Astrocyte (in vitro differentiated cells and primary cell): ENCODE results near the gene NPHS1. TPM values are rescaled to one million over a fixed set of nuclear protein-coding genes. Genes with fewer than 3 reads are reported as not detected.
"Not testable (repeated sequence)": the region's sequence is repeated elsewhere in the genome, so short reads cannot be mapped to it uniquely, and the experiment has no call there.

ENCODE experiments used
- DNase-seq: peaks from one replicate; pipeline ENCODE4 v3.0.0-alpha.2; 2010; ENCODE audit warnings: low read depth
- FAIRE-seq: peaks from 2 replicates; lab custom pipeline; 2011; peaks lifted over from hg19 to GRCh38; lab: Jason Lieb, UNC
- H2AFZ ChIP-seq: 2 replicates; pipeline ENCODE4 v1.6.0; 2012; ENCODE audit warnings: low read depth, low read length, inconsistent platforms
- H3K27ac ChIP-seq: 2 replicates; pipeline ENCODE4 v1.5.1; 2011; ENCODE audit warnings: low read depth, low read length, inconsistent platforms
- H3K27me3 ChIP-seq: 2 replicates; pipeline ENCODE4 v1.6.0; 2011; ENCODE audit warnings: low read length, inconsistent platforms; ENCODE audit not compliant: insufficient read depth
- H3K36me3 ChIP-seq: 2 replicates; pipeline ENCODE4 v1.5.1; 2011; ENCODE audit warnings: low read length, inconsistent platforms; ENCODE audit not compliant: insufficient read depth
- H3K4me1 ChIP-seq: 2 replicates; pipeline ENCODE4 v1.5.1; 2011; ENCODE audit warnings: low read length, inconsistent platforms; ENCODE audit not compliant: insufficient read depth
- H3K4me2 ChIP-seq: 2 replicates; pipeline ENCODE4 v1.6.0; 2012; ENCODE audit warnings: low read length, inconsistent platforms
- H3K4me3 ChIP-seq: 2 replicates; pipeline ENCODE4 v1.5.1; 2011; ENCODE audit warnings: low read depth, mild to moderate bottlenecking, low read length, inconsistent platforms; ENCODE audit not compliant: insufficient read depth
- H3K79me2 ChIP-seq: 2 replicates; pipeline ENCODE4 v1.6.0; 2012; ENCODE audit warnings: mild to moderate bottlenecking, low read length, inconsistent platforms; ENCODE audit not compliant: insufficient read depth
- H3K9ac ChIP-seq: 2 replicates; pipeline ENCODE4 v1.6.0; 2012; ENCODE audit warnings: mild to moderate bottlenecking, low read length, inconsistent platforms
- H3K9me3 ChIP-seq: 2 replicates; pipeline ENCODE4 v1.5.1; 2012; ENCODE audit warnings: low read depth, mild to moderate bottlenecking, low read length, inconsistent platforms; ENCODE audit not compliant: insufficient read depth
- H4K20me1 ChIP-seq: 2 replicates; pipeline ENCODE4 v1.6.0; 2012; ENCODE audit warnings: low read length, inconsistent platforms; ENCODE audit not compliant: insufficient read depth
- H3K27ac Mint-ChIP-seq: one replicate; pipeline ENCODE4 v1.8.0; 2021; ENCODE audit warnings: mild to moderate bottlenecking, mixed read lengths; ENCODE audit not compliant: unreplicated experiment
- H3K27me3 Mint-ChIP-seq: one replicate; pipeline ENCODE4 v1.8.0; 2021; ENCODE audit warnings: low read depth, mixed read lengths; ENCODE audit not compliant: unreplicated experiment
- H3K36me3 Mint-ChIP-seq: one replicate; pipeline ENCODE4 v1.8.0; 2021; ENCODE audit warnings: low read depth, mixed read lengths; ENCODE audit not compliant: unreplicated experiment
- H3K4me1 Mint-ChIP-seq: one replicate; pipeline ENCODE4 v1.8.0; 2021; ENCODE audit warnings: low read depth, mixed read lengths; ENCODE audit not compliant: unreplicated experiment
- H3K4me3 Mint-ChIP-seq: one replicate; pipeline ENCODE4 v1.8.0; 2021; ENCODE audit warnings: mild to moderate bottlenecking, moderate library complexity, mixed read lengths; ENCODE audit not compliant: unreplicated experiment
- H3K9me3 Mint-ChIP-seq: one replicate; pipeline ENCODE4 v1.8.0; 2021; ENCODE audit warnings: mild to moderate bottlenecking, mixed read lengths; ENCODE audit not compliant: unreplicated experiment
- CTCF ChIP-seq: IDR thresholded peaks from 2 replicates; pipeline ENCODE4 v1.5.1; 2011; ENCODE audit warnings: low read depth, mild to moderate bottlenecking, inconsistent platforms, low read length, moderate library complexity; ENCODE audit not compliant: insufficient read depth
- EZH2 ChIP-seq: IDR thresholded peaks from 2 replicates; pipeline ENCODE4 v1.6.1; 2012; ENCODE audit warnings: mild to moderate bottlenecking, low read length, inconsistent platforms; ENCODE audit not compliant: insufficient read depth
- total RNA-seq: library from RNA; stranded (reverse); gene quantifications from 2 replicates; pipeline ENCODE4 v1.2.1, GENCODE V29; 2021

The NPHS1 gene
- total RNA-seq, 1 donor from 2014 or later, result not detected

- no peaks in the 10 kb centered on the region for H3K36me3 ChIP-seq
- no peak overlapping the region for H3K4me3 ChIP-seq
- no peaks in the 10 kb centered on the region for H3K79me2 ChIP-seq
- peaks cover 64% of the 10 kb centered on the region for H3K27me3 Mint-ChIP-seq
- H3K27me3 ChIP-seq, result peaks cover 28% of the 10 kb centered on the region
- H3K4me2 ChIP-seq, result no peak overlapping the region
- H4K20me1 ChIP-seq, result no peaks in the 10 kb centered on the region
- H3K4me3 Mint-ChIP-seq, result no peak overlapping the region
- H3K27ac Mint-ChIP-seq, result no peak overlapping the region
- H3K4me1 Mint-ChIP-seq, result peaks cover 12% of the 10 kb centered on the region
- TF ChIP-seq CTCF (no peak), EZH2 (no peak)
- DNase-seq (no peak), FAIRE-seq (no peak)
- H3K9ac ChIP-seq, result no peak overlapping the region
- peaks cover 8% of the 10 kb centered on the region for H3K9me3 ChIP-seq
- H3K36me3 Mint-ChIP-seq, result no peaks in the 10 kb centered on the region
- H3K4me1 ChIP-seq, result no peaks in the 10 kb centered on the region
- H2AFZ ChIP-seq, result no peak overlapping the region
- H3K9me3 Mint-ChIP-seq, result peaks cover 28% of the 10 kb centered on the region
- H3K27ac ChIP-seq, result no peak overlapping the region
Observed at GRCh38 chr19:35841961-35842595, 10.2 kb downstream of the NPHS1 start.

GRCh38 chr19:35836096-35836495 is 16.2 kb downstream of the NPHS1 start:
- H3K36me3 Mint-ChIP-seq, H3K4me1 ChIP-seq, H2AFZ ChIP-seq, DNase-seq, H3K79me2 ChIP-seq, H3K4me1 Mint-ChIP-seq, H3K4me3 Mint-ChIP-seq, H3K9ac ChIP-seq, H3K4me3 ChIP-seq, FAIRE-seq, H3K27ac ChIP-seq, H3K4me2 ChIP-seq, H3K9me3 Mint-ChIP-seq, H3K27me3 ChIP-seq, H3K36me3 ChIP-seq, H4K20me1 ChIP-seq, H3K27ac Mint-ChIP-seq, H3K9me3 ChIP-seq: not testable (repeated sequence)
- peaks cover 43% of the 10 kb centered on the region for H3K27me3 Mint-ChIP-seq

- H3K36me3 ChIP-seq, result no peaks in the 10 kb centered on the region
- peaks cover 6% of the 10 kb centered on the region for H3K9me3 Mint-ChIP-seq
- H3K4me1 Mint-ChIP-seq, result no peaks in the 10 kb centered on the region
- no peak overlapping the region for H3K9ac ChIP-seq
- DNase-seq (no peak), FAIRE-seq (no peak)
- H3K4me3 ChIP-seq, result no peak overlapping the region
- H3K79me2 ChIP-seq, result no peaks in the 10 kb centered on the region
- H3K27ac ChIP-seq, result no peak overlapping the region
- H3K4me1 ChIP-seq, result no peaks in the 10 kb centered on the region
- no peaks in the 10 kb centered on the region for H3K36me3 Mint-ChIP-seq
- H3K27me3 ChIP-seq, result peaks cover 4% of the 10 kb centered on the region
- peaks cover 50% of the 10 kb centered on the region for H3K27me3 Mint-ChIP-seq
- H3K4me2 ChIP-seq, result no peak overlapping the region
- H3K9me3 ChIP-seq, result peaks cover 2% of the 10 kb centered on the region
- TF ChIP-seq CTCF (no peak), EZH2 (no peak)
- no peak overlapping the region for H3K27ac Mint-ChIP-seq
- H4K20me1 ChIP-seq, result no peaks in the 10 kb centered on the region
- no peak overlapping the region for H3K4me3 Mint-ChIP-seq
- no peak overlapping the region for H2AFZ ChIP-seq
Observed at GRCh38 chr19:35833972-35834371, 18.3 kb downstream of the NPHS1 start.
